ENCODE data around the gene GLT8D1.

The GLT8D1 gene

DNA sequence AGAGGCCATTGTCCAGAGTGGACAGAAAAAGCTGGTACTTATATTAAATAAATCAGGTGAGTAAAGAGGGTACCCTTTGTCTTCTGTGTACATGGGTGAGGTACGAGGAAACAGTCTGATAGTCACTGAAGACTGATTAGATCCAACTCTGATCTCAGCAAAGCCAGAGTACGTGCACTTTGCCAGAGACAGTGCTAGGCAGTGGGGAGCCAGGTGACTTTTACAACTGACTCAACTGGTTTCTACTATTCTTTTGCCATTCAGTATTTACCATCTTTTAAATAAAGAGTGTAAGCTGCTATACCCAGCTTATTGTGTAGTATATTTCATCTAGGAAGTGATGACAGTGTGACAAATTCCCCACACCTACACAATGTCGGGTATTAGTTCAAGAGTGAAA lies 16.4 kb downstream of the GLT8D1 start:
- TF ChIP-seq, protein P1, sequence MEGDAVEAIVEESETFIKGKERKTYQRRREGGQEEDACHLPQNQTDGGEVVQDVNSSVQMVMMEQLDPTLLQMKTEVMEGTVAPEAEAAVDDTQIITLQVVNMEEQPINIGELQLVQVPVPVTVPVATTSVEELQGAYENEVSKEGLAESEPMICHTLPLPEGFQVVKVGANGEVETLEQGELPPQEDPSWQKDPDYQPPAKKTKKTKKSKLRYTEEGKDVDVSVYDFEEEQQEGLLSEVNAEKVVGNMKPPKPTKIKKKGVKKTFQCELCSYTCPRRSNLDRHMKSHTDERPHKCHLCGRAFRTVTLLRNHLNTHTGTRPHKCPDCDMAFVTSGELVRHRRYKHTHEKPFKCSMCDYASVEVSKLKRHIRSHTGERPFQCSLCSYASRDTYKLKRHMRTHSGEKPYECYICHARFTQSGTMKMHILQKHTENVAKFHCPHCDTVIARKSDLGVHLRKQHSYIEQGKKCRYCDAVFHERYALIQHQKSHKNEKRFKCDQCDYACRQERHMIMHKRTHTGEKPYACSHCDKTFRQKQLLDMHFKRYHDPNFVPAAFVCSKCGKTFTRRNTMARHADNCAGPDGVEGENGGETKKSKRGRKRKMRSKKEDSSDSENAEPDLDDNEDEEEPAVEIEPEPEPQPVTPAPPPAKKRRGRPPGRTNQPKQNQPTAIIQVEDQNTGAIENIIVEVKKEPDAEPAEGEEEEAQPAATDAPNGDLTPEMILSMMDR (conservative IDR thresholded peaks at IDR 0.05; ENCODE audit: low read depth, low read length) = no peak
- no peak overlapping the region for H3K4me3 ChIP-seq (ENCODE audit: low read depth, low read length)
- DNase-seq (ENCODE audit: low read depth) = no peak

DNA sequence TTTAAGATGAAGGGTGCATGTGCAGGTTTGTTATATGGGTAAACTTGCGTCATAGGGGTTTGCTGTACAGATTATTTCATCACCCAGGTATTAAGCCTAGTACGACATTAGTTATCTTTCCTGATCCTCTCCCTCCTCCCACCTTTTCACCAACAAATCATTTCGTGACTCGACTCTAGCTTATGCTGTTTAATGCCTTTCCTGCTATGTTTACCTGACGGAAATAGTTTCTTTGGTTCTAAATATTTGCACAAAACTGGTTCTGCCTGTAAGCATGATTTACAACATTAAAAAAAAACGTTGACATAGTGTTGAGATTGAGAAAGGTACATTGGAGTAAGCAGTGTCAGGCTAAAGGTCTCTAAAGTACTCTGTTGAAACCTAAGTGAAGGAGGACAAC lies 17.3 kb downstream of the GLT8D1 start:
- TF ChIP-seq, protein P1 (conservative IDR thresholded peaks at IDR 0.05; ENCODE audit: low read depth, low read length) = no peak
- no peak for DNase-seq (ENCODE audit: low read depth)
- H3K4me3 ChIP-seq (ENCODE audit: low read depth, low read length) = no peak overlapping the region

DNA sequence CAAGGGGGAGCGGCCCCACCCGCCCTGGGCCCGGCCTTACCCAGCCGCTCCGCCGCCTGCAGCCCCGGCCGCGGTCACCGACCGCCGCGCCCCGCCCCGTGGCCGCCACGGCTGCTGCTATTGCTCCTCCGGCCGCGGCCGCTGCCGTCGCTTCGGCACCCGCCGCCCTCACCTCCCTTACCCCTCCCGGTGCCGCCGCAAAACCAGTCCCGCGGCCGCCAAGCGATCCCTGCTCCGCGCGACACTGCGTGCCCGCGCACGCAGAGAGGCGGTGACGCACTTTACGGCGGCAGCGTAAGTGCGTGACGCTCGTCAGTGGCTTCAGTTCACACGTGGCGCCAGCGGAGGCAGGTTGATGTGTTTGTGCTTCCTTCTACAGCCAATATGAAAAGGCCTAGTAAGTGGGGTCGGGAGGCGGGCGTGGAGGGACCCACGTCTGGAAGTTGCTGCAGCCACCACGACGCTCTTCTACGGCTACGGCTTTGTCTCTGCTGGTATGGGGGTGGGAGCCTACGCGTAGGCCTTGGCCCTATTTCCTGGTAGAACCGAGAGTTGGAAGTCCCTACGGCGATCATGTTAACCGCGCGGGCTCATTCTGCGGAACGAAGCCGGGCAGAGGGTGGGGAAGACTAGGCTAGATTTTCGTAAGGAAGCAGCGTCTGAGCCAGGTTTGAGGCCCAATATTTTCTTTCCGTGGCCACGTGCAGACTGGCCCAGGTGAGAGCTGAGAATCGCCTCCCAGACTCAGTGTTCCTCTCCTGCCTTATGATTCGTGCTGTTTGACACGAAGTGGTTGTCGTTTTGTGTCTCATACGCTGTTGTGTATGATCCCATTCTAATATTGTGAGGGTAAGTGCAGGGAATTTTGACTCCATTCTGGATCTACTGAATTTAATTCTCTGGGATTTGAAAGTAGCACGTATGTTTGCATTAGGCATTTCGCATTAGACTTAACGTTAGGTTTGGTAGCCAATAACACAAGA lies 19.6 kb downstream of the GLT8D1 start, which contains the start of the genes GNL3 and PBRM1:
TSS of gene GNL3 (plus strand) at position 324 of the 983 bp plus-strand sequence. CDS start at position 385, 61 bp downstream.
TSS of gene PBRM1 (minus strand) at position 205 of the 983 bp plus-strand sequence.
- TF ChIP-seq, protein P1 (conservative IDR thresholded peaks at IDR 0.05; ENCODE audit: low read depth, low read length) = no peak
- peak within 1 kb of the TSS; percentile 75 for H3K4me3 ChIP-seq (ENCODE audit: low read depth, low read length)
- peak; percentile 97 for DNase-seq (ENCODE audit: low read depth)

DNA sequence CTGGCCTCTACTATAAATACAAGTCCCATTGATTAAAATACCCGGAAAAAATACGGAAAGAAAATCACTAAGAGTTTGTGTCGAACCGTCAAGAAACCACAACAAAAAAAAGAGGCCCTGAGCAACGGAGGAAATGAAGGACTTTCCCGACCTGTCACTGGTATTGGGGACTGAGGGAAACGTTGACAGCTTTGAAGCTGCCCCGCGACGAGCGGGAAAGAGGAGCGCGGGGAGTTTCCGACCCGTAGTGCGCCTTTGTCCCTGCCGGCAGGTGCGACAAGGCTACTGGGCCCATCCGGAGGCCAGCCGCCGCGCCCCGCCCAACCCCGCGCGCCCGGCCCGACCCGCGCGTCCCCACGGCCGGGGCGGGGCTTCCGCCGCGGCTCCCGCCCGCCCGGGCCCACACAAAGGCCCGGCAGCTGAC lies 20.3 kb downstream of the GLT8D1 start:
- no peak for DNase-seq (ENCODE audit: low read depth)
- TF ChIP-seq, protein P1 (conservative IDR thresholded peaks at IDR 0.05; ENCODE audit: low read depth, low read length) = no peak
- peak overlapping the region; percentile 75 for H3K4me3 ChIP-seq (ENCODE audit: low read depth, low read length)

DNA sequence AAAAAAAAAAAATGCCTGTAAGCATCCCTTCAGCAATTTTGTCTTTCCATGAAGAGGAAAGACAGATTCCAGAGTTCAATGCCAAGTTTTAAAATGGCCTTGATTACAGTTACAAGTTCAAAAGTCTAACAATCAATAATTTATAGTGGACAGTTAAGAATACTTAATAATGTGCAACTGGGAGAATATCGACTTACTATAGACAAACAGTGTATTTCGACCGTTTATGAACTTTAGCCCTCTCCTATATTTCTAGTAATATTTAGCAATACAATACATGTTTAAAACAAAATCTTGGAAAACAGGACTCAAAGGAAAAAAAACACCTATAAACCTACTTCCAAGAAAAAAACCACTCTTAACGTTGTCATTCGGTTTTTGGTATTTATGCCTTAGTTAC lies 21.4 kb downstream of the GLT8D1 start:
- DNase-seq (ENCODE audit: low read depth) = no peak
- TF ChIP-seq, protein P1 (conservative IDR thresholded peaks at IDR 0.05; ENCODE audit: low read depth, low read length) = no peak
- peak overlapping the region; percentile 23 for H3K4me3 ChIP-seq (ENCODE audit: low read depth, low read length)

DNA sequence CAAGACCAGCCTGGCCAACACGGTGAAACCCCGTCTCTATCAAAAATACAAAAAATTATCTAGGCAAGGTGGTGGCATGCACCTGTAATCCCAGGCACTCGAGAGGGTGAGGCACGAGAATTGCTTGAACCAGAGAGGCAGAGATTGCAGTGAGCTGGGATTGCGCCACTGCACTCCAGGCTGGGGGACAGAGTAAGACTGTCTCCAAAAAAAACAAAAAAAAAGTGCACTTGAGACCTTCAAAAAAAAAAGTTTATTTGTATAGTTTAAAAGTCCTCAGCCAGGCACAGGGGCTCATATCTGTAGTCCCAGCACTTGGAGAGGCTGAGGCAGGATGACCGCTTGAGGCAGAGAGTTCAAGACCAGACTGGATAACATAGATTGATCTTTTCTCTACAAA lies 22.0 kb downstream of the GLT8D1 start:
- peak; percentile 41 for DNase-seq (ENCODE audit: low read depth)
- TF ChIP-seq, protein P1 (conservative IDR thresholded peaks at IDR 0.05; ENCODE audit: low read depth, low read length) = no peak
- H3K4me3 ChIP-seq (ENCODE audit: low read depth, low read length) = no peak overlapping the region
